A673 (cell line): ENCODE measurements around the gene SLAIN2.

Experiments
- EZH2 ChIP-seq: fragments of 200-600 bp; sonication (generic); IDR thresholded peaks from 2 replicates; pipeline ENCODE4 v1.6.1; 2017; ENCODE audit warnings: borderline replicate concordance, low read depth, mild to moderate bottlenecking, mixed read lengths, antibody characterized with exemption, low read length; ENCODE audit not compliant: poor library complexity, severe bottlenecking
- TF ChIP-seq, protein P1 (sequence below): fragments of 300-800, 200-600 bp; sonication (generic); conservative IDR thresholded peaks from 2 replicates; pipeline ENCODE4 v1.5.1; 2017; ENCODE audit warnings: low read depth, mild to moderate bottlenecking, antibody characterized with exemption, low read length, moderate library complexity, mixed read lengths

DNA sequence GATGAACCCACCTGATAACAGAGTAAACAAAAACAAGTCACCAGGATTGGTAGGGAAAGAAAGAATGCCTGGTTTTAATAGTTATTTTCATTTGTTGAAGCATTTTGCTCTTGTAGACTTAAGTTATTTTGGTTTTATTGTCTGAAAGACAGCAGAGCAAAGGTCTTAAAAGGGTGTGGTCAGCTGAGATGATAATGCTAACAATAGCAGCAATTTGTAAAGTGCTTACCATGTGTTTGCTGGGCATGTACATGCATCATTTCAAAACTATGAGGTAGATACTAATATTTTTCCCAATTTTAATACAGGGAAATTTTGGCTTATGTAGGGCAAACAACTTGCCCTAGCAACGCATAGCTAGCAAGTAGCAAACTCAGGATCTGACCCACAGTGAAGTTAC, 95.0 kb downstream of the SLAIN2 start:
- TF ChIP-seq, protein P1, sequence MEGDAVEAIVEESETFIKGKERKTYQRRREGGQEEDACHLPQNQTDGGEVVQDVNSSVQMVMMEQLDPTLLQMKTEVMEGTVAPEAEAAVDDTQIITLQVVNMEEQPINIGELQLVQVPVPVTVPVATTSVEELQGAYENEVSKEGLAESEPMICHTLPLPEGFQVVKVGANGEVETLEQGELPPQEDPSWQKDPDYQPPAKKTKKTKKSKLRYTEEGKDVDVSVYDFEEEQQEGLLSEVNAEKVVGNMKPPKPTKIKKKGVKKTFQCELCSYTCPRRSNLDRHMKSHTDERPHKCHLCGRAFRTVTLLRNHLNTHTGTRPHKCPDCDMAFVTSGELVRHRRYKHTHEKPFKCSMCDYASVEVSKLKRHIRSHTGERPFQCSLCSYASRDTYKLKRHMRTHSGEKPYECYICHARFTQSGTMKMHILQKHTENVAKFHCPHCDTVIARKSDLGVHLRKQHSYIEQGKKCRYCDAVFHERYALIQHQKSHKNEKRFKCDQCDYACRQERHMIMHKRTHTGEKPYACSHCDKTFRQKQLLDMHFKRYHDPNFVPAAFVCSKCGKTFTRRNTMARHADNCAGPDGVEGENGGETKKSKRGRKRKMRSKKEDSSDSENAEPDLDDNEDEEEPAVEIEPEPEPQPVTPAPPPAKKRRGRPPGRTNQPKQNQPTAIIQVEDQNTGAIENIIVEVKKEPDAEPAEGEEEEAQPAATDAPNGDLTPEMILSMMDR = no peak
- no peak for TF ChIP-seq EZH2
